NCI-H1105 treated with DMSO at 0.1 percent for 48 hours (cell line): ENCODE results near the gene FTH1.

Experiments used
- DNase-seq: peaks from one replicate; lab custom pipeline; 2025; lab: John Stamatoyannopoulos, UW

The FTH1 gene

DNA sequence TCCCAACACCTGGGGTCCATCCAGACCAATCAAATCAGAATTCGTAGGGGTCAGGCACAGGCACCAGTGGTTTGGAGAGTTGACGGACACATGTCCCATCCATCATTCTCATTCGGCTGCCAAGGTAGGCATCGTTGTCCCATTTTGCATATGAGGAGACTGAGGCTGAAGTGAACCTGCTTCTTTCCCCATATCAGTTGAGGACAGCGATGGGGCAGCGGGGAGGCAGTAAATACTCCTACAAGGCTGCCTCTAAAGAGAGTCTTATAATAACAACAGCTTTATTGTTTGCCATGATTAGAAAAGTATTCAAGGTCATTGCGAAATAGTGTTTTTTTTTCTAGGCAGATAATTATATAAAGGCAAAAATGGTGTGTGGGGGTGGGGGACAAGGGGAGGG, 18.9 kb downstream of the FTH1 start:
- DNase-seq: no peak

DNA sequence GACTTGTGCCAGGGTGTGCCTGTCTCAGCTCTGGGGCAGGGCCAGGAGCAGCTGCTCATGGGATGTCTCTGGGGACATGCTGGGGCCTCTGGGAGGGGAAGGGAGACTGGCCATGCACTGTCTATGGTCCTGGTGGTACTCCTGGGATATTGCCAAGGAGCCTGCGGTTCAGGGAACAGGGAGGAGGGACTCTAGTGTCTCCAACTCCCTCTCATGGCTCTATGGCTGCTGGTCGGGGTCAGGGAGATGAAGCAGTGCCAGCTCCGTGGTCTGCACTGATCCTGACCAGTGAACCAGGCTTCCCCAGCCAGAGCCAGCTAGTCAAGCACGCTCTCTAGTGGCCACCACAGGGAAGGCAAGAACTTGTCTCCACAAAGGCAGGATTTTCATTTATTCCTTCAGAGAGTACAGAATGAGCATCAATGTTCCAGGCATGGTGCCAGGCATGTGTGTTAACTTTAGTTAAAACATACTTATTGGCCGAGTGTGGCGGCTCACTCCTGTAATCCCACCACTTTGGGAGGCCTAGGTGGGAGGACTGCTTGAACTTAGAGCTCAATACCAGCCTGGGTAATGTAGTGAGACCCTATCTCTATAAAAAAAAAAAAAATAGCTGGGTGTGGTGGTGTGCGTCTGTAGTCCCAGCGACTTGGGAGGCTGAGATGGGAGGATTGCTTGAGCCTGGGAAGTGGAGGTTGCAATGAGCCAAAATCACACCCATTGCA, 19.8 kb downstream of the FTH1 start:
- peak; percentile 76 for DNase-seq

DNA sequence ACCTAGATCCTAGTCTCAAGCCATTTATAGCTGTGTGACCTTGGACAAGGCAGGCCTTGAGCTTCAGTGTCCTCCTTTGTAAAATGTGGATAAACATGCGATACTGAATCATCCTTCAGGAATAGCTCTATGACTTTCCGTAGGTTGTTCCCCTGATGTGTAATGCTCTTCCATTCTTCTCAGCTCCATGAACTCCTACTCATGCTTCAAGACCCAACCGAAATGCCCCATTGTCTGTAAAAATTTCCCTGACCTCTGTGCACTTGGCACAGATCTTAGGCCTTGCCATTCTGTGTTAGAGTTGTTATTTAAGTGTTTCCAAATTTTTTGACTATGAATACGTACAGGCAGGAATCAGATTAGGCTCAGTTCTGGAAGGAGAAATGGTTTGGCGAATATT, 20.5 kb downstream of the FTH1 start:
- DNase-seq: no peak

DNA sequence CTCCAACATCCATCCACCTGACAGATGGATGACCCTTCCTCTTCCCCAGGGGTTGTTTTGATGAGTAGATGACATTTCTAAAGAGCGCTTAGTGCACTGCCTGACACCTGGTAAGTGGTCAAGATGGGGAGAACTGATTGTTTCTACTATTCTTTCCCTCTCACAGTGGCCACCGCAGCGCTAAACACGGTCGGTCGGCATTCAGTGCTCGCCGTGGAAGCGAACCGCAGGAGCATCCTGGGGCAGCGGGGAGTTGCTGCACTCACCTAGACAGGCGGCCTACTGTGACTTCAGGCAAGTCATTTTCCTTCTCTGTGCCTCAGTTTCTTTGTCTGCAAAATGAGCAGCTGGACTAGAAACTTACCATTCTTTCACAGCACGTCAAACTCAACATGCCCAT, 22.2 kb downstream of the FTH1 start:
- DNase-seq: no peak

DNA sequence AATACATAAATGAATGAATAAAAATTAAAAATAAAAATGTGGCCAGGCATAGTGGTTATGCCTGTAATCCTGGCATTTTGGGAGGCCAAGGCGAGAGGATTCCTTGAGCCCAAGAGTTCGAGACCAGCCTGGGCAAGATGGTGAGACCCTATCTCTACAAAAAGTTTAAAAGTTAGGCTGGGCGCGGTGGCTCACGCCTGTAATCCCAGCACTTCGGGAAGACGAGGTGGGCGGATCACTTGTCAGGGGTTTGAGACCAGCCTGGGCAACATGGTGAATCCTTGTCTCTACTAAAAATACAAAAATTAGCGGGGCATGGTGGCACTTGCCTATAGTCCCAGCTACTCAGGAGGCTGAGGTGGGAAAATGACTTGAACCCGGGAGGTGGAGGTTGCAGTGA, 27.0 kb downstream of the FTH1 start:
- no peak for DNase-seq

DNA sequence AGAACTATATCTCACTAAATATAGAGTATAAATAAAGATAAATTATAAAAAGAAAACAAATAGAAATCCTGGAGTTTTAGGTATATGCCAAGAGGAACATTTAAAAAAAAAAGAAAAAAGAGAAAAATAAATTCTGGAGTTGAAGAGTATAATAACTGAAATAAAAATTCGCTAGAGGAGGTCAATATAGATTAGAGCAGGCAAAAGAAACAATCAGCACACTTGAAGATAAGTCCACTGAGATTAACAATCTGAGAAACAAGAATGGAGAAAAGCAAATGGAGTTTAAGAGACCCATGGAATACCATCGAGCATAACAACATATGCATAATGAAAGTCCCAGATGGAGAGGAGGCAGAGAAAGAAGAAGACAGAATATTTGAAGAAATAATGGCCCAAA, 31.6 kb downstream of the FTH1 start:
- no peak for DNase-seq

DNA sequence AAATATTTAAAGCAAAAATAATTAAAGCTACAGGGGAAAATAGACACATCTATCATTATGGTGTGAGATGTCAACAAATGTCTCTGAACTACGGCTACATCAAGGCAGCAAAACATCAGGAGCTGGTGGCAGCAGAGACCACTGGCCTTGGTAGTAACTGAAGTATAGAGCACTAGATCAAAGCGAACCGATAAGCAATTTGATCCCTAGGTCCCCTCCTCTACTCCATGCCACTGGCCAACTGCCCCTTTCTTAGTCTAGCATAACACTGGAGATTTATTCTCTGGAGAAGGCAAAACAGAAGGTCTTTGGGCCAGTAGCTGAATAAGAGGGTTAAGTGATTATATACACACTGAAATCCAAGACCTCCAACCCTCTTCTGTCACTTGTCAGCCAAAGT, 36.5 kb downstream of the FTH1 start:
- DNase-seq: no peak

DNA sequence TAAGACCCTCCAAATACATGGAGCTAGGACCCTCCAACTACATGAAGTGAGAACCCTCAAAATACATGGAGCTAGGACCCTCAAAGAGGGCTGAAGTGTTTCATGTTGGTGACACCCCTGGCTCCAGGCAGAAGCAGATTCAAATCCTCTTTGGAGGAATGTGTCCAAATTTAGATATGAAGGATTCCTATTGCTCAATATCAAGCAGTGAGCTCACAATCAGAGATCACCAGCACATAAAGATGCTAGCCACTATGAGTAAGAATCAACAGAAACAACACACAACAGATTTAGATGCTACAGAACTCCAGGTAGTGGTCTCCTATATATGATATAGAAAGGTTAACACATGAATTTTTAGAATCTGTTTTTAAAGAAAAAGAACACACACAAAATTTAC, 38.8 kb downstream of the FTH1 start:
- DNase-seq: no peak

DNA sequence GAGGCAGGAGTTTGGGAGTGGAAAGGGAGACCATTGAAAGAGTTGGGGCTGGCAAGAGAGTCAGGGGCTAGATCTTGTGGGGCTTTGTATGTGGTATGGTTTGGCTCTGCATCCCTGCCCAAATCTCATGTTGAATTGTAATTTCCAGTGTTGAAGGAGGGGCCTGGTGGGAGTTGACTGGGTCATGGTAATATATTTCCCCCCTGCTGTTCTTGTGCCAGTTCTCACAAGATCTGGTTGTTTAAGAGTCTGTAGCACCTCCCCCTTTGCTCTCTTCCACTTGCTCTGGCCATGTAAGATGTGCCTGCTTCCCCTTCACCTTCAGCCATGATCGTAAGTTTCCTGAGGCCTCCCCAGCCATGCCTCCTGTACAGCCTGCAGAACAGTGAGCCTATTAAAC, 39.9 kb downstream of the FTH1 start:
- DNase-seq: no peak

DNA sequence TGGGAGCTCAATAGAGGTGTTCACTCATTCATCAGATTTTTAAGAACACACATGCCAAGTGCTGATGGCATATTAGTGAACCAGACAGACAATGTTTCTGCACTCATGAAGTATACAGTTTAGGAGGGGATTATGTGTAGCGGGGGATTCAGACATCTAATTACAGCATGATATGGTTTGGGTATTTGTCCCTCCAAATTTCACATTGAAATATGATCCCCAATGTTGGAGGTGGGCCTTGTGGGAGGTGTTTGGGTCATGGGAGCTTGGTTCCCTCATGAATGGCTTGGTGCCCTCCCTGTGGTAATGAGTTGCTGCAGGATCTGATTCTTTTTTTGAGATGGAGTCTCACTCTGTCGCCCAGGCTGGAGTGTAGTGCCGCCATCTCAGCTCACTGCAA, 41.2 kb downstream of the FTH1 start:
- DNase-seq: no peak

DNA sequence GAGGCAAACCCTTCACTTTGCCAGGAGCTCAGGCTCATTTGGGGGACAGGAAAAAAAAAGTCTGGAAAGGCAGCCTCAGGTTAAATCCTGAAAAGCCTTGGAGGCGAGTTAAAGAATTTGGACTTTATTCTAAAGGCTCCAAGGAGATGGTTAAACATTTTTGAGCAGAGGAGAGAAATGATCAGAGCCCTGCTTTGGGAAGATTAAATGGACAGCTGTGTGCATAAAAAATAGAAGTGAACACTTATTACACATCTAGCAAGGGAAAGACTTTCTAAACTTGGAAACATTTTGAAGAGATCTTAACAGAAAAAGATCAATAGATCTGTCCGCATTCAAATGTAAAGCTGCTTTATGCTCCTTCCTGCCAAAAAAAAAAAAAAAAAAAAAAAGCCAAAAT, 41.7 kb downstream of the FTH1 start:
- DNase-seq: no peak

DNA sequence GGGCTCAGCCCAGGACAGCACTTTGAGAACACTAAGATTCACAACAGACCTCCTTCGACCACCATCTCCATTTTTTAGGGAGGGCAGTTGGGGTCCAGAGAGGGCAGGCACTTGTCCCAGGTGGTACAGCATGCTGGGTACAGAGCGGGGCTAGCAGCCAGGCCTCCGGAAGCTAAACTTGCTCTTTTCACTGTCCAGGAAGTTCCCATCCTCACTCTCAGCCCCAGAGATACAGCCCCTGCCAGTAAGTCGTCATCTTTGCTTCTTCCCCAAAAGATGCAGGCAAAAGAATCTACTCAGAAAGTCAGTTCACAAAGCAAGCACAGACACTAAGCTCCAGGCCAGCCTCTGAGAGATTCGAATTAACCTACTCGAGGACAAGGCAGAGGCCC, 43.4 kb downstream of the FTH1 start:
- no peak for DNase-seq

DNA sequence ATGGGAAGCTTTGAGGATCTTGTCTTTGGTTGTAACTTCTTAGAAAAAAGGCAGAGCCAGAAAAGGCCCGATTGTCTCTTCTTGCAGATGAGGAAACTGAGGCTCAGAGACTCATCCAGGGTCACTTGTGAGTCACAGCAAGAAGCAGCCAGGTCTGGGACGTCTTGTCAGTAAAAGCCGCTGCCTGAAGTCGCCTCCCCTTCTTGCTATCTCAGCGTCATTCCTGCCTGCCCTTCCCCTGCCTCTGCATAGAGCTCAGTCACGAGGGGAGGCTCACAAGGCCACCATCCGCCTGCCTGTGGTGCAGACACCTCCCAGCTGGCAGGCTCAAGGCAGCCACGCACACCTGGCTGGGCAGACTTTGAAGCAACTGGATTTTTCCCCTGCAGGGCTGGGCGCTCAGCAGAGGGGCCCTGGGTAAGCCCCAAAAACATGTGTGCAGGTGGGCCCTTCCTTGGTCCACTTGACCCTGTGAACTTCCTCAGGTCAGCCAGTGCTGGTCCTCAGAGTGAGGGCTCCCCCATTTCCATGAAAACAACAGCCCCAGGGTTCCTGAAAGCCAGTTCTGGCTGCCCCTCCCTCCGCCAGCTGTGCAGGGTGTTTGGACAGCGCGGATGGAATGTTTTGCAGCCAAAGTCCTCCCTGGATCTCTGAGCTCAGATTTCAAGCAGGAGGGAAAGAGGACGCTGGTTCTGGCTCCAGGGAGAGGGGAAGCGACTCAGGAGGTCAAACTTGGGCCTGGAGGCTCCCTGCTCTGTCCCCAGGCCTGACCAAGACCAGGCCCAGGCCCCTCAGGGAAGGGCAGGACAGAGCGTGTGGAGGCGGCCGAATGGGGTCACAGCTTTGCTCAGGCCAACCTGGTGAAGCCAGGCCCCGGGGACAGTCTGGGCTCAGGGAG, 44.0 kb downstream of the FTH1 start:
- DNase-seq: no peak

DNA sequence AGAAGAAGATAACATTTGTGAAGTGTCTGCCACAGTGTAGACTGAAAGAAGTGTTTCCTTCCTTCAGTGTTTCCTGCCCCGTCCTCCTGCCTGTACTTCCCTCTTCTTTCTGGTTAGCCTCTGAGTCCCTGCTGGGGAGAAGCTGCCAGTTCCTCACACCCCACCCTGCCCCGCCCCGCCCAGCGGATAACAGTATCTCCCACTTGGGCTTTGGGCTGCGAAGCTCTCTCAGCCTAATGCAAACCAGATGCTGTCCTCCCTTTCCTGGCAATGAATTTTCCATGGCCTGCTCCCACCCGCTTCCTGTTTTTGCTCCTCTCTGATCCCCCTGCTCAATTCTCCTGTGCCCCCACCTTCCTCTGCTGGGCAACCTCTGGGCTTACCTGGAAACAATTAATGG, 44.9 kb downstream of the FTH1 start:
- DNase-seq: no peak

DNA sequence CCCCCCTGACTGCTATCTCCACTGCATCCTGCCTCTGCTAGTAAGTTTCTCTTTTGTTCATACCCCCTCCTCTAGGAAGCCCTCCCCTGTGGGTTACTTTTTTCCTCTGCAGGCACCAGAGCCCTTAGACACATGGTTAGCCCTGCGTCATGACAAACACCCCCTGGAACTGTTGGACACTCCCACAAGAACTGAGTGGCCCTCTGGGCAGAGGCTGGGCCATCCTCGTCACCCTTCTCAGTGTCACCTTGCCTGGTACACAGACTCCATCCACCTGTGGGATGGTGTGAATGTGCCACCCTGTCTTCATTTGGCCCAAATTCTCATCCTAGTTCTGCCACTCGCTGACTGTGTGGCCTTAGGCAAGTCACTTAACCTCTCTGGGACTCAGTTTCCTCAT, 46.0 kb downstream of the FTH1 start:
- no peak for DNase-seq

DNA sequence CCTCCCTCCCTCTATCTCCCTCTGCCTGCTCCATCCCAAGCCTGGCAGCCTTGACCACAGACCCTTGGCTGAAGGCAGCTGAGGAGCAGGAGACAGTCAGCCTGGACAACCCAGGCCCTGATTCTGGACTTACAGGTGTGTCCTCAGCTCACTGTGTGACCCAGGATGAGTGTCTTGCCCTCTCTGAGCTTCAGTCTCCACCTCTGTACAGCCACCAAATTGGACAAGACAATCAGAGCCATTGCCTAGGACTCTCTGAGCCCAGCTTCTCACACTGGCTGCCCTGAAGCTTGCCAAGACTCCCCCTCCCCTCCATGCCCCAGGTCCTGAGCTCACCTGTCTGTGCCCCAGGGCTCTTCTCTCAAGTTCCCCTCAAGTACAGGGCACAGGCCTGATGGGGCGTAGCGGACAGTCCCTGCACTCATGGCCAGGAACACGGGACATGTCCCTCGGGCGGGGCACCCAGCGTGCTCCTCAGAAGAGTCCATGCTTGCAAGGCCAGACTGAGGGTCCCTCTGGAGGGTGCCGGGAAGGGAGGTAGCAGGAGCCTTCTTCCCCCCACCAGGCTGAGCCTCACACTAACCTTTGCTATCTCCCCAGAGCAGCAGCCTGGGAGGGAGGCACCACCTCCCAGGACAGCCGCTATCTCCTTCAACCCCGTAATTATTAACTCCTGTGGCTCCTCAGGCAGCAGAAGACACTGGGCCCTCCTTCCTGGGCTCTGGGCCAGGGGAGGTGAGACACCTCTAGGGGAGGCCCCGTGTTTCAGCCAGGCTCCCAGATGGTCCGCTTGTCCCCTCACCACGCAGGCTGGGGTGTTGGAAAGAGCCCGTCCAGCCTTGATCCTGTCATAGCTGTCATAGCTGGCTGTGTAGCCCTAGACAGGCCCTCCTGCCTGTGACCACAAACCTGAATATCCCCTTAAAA, 47.5 kb downstream of the FTH1 start:
- no peak for DNase-seq

DNA sequence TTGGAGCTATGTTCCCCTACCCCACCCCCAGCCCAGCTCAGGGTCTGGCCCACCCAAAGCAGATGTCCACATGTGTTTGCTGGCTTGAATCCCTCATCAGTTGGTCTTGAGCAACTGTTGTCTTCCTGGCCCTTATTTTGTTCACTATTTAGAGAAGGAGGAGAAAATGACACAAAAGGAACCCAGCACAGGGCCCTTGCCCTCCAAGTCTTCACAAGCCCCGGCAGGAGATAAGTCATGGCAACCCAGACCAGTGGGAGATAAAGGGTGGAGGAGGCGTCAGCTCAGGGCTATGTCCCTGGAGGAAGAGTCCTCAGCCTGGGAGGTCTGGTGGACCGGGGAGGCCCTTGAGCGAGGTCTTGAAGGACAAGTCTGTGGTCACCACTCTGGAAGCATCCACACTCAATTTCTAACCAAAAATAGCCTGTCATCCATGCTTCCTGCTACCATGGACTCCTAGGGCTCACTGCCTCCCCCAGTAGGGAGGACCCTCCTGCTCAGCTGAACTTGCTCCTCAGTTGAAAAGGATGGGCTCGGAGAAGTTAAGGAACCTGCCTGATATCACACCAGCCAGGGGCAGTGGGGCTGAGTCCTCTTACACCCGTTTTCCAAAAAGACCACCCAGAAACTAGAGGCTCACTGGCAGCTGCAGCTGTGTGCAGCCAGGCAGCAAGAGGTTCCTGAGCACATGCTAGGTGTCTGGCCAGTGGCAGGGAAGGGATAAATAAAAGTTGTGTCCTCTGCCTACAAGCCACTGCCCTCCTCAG, 48.3 kb downstream of the FTH1 start:
- DNase-seq: no peak

DNA sequence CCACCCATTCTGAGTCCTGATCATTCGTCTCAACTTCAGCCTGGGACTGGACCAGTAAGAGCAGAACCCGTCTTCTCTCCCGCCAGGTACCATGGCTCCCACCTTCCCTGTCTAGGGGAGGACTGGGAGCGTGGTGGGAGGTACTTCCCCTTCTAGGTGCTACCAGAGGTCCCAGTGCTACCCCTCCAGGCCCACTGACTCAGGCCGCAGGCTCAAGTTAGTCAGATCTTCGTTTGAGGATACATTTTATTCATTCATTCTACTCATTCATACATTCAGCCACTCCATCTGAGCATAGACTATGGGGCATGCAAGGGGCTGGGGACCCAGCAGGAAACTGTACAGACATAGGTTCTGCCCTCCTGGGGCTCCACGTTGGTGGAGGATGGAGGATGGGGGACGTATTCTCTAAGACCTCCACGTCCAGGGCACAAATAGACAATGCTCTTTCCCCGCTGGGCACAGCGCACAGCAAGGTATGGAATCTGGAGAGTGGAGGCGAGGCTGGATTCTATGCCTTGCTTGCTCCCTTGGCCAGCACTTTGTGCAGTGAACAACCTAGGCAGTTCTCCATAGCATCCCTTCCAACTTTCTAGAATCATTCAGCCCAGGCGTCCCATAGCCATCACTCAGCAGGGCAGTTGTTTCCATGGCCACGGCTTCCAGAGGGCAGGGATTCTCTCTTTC, 49.0 kb downstream of the FTH1 start:
- DNase-seq: no peak

DNA sequence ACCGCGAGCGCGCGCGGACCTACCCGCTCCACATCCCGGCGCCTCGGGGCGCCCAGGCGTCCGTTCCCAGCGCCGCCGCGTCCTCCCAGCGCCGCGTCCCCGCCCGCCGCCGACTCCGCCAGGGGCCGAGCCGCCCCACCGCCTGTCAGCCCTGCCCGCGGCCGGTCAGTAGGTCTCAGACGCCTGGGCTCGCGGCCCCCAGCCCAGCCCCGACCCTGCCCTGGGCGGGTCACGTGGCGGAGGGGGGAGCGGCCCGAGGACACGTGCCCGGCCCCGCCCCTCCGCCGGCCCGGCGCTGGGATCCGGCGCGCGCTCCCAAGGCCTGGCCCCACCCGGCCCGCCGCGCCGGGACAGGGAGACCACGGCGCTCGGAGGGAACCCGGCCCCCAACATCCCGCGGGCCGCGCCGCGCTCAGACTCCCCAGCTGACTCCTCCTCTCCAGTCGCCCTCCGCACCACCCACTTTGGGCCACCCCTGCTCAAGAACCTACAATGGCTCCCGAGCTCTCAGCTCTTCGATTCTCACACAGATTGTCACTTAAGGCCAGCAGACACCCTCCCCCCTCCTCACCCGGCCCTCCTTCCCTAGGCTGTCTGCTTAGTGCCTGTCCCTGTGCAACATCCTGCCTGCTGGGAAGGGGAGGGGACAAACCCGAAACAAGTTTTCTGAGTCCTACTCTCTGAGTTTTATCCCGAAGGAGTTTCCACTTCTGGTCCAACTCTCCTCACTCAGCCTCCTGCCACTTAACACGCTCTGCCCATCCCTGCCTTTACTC, 49.9 kb downstream of the FTH1 start, which contains the start of gene RAB3IL1:
TSS of gene RAB3IL1 (minus strand) at position 233 of the 776 bp plus-strand sequence. CDS start at position 34, 199 bp downstream.
- DNase-seq: no peak

DNA sequence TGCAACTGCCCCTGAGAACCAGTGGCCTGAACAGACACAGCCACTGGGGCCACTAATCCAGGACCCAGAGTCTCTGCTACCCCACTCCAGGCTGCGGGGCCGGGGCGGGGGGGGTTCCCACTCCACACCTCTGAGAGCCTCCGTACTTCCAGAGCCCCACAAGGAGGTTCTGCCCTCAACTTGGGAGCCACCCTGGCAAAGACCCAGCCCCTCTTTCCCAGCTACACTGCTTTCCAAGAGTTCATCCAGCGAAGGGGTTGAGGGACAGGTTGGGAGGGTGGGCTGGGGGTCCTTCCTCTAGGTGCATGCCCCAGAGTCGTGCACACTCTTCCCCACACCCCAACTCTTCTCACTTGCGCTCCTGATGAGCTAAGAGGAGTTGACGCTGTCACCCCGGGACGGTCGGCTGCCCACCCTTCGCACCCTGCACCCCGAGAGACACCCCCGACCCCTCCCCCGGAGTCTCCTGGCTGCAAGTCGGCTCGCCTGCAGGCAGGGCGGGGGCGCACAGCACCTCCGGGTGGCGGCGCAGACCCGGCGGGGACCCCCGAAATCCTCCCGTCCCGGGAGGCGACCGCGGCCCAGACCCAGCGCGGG, 50.6 kb downstream of the FTH1 start:
- no peak for DNase-seq
